GM19324 (cell line): ENCODE measurements around the gene AQP12B.
"Not testable (repeated sequence)": the region's sequence is repeated elsewhere in the genome, so short reads cannot be mapped to it uniquely, and the experiment has no call there.

Source experiments
- ATAC-seq: cut with Tn5 transposase; IDR thresholded peaks from one replicate; pipeline ENCODE4 v1.9.1; 2021; ENCODE audit warnings: mild to moderate bottlenecking, moderate library complexity; ENCODE audit not compliant: unreplicated experiment, low FRiP score

The AQP12B gene

GRCh38 chr2:240702640-240703011 is 19.9 kb upstream of the AQP12B start:
- no peak for ATAC-seq

DNA sequence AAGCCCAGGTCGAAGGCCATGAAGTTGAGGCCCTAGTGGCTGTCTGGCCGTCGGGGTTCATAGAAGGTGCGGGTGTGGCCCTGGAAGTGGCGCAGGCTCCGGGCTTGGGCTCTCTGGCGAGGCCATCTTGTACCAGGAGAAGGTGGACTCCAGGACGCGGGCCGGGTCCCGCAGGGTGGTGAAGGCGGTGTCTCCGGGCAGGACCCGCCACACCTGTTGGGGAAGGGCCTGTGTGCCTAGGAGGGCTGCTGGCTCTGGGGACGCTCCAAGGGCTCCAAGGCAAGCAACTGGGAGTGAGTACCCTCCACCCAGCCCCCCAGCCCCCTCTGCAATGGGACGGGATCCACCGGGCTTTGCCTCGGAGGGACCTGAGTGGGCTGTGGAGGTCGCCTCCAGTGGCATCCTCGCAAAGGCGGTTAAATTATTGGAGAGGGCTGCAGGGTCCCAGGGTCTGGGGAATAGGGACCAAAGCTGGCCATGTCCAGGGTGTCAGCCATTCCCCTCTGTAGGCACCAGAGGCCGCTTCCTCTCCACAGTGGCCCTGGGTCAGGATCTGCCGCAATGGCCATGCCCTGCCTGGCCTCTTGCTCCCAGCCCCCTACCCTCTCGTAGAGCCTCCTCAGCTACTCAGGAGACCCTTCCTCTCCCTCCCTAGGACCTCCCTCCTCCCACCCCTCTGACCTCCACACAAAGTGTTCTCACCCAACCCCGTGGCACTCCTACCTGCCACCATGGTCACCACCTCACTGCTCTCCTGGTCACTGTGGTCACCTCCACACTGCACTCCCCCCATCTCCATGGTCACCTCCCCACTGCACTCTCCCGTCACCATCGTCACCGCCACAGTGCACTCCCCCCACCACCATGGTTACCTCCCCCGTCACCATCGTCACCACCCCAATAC is 19.3 kb upstream of the AQP12B start:
- ATAC-seq = no peak

GRCh38 chr2:240701091-240701735 is 18.5 kb upstream of the AQP12B start:
- ATAC-seq = no peak

DNA sequence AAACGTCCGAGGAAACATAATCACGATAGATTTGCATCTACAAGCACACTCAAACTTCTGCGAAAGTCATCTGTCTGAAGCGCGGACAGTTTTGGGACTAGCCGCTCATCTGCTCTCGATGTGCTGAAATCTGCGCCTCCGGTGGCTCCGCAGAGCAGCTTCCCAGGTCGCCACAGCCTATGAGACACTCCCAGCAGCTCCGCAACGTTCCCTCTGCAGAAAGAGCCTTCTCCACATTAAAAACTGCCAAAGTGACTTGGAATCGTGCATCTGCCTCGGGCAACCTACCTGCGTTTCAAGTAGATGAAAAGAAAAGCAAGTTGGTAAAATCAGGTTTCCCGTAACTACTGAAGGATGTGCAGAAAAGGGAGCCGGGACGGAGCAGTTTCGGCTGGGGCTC is 17.9 kb upstream of the AQP12B start:
- not testable (repeated sequence) for ATAC-seq

DNA sequence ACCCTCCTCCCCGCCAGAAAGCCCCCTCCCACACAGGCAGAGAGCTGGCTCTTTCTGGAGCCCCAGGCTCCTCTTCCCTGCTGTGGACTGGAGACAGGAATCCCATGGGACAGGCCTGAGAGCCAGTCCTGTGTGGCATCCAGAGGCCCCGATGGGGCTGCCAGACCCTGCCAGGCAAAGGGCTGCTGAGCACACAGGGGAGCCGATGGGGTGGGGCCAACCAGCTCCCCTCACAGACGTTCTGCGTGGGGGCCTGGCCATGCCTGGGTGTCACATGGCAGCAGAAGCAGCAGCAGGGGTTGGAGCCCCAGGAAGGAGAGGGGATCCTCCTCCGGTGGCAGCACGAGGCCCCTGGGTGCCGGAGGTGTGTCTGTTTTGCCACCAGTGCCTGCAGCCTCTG is 17.1 kb upstream of the AQP12B start:
- not testable (repeated sequence) for ATAC-seq

DNA sequence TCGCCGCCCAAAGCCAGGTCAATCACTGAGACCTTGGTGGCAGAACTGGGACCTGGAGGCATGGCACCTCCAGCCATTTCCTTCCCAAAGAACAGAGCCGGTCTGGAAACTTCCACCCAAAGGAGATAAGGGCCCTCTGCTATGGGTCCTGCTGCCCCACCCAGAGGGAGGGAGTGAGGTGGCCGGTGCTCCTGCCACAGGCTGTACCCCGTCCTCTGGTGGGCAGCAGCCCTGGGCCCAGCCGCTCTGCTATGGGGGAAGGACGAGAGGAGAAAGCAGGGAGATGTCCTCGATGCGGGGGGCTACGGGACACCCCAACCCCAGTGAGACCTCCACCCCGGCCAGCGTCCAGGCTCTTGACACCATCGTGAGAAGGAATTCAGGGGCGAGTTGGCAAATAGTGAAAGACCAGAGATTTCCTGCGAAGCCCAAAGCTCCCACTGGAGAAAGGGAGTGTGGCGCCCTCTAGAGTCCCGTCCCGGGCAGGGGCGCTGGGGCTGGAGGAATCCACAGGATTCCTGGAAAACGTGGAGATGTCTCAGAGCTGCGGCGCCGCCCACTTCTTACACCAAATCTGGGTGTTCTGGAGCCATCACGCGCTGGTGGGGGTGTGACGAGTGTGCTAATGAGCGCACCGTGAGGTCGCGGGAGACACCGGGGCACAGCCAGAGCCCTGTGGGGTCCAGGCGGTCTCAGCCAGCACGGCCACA is 16.3 kb upstream of the AQP12B start:
- ATAC-seq = not testable (repeated sequence)

- not testable (repeated sequence) for ATAC-seq
Measured at GRCh38 chr2:240696469-240696868, 13.8 kb upstream of the AQP12B start.

GRCh38 chr2:240695593-240695992 is 12.9 kb upstream of the AQP12B start:
- ATAC-seq = not testable (repeated sequence)

DNA sequence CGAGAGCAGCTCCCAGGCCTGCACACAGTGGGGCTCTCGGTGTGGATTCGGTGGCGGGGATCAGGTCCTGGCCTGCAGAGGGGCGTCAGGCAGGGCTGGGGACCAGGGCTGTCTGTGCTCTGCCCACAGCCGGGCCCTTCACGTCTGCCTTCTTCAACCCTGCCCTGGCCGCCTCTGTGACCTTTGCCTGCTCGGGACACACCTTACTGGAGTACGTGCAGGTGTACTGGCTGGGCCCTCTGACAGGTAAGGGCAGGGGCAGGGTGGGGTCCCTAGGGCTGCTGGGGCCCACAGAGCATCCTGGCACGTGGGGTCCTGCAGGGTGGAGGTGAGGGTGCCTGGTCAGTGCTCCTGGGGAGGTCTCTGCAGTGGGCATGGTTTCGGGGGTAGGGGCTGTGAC is 11.6 kb upstream of the AQP12B start:
- ATAC-seq = not testable (repeated sequence)

DNA sequence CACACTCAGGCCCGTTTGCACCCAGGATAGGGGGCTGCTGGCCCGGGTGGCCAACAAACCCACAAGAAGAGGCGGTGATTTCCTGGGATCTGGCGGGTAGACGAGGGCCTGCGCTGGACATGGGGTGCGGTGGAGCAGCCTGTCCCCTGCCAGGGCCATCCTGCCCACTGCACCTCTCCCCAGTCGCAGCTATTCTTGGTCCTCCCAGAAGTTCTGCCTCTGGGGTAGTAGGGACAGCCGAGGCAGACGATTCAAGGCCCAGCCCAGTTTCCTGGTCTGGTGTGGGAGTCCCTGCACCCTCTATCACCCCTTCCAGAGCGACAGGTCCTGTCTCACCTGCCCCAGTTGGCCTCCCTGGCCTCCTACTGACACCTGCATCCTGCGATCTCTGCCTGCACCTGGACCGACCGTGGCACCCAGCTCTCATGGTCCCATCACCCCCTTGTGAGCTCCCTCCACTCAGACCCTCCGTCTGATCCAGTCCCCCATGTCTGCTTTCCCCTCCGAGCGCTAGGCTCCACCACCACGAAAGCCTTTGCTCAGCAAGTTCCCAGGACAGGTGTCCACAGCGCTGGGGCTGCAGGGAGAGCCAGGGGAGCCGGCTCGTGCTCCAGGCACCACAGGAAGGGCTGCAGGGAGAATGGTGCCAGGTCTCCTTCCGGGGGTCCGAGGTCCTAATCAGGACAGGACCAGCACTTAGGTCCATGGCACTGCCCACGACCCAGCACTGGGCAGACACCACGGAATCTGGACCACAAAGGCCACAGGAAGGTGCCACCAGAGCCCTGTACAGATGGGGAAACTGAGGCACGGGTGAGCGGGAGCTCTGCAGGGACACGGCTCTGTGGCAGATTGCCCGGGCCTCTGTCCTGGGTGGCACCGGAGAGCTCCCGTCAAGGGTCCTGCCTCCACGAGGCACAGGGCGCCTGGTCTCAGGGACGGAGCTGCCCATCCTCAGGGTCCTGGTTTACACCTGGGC is 10.2 kb upstream of the AQP12B start:
- not testable (repeated sequence) for ATAC-seq

- ATAC-seq = not testable (repeated sequence)
Measured at GRCh38 chr2:240691631-240692420, 9.1 kb upstream of the AQP12B start, which contains the start of gene AQP12A. Gene AQP12A, plus strand, starts transcription at chr2:240691866. Its CDS starts 48 bp downstream, at chr2:240691914.

DNA sequence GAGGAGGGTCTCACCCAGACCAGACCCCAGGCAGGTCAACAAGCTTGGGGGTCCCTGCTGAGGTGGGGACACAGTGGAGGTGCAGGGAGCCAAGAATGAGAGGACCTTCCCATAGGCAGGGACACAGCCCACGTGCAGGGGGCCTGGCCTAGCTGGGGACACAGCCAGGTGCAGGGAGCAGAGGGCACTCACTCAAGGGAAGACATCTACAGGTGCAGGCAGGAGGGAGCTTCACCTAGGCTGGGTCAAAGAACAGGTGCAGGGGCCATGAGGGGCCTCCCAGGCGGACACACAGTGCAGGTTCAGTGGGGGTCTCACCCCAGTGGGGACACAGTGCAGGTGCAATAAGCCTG is 8.4 kb upstream of the AQP12B start:
- not testable (repeated sequence) for ATAC-seq

GRCh38 chr2:240690421-240691074 is 7.9 kb upstream of the AQP12B start:
- ATAC-seq = not testable (repeated sequence)

- no peak for ATAC-seq
Measured at GRCh38 chr2:240689975-240690374, 7.3 kb upstream of the AQP12B start.

DNA sequence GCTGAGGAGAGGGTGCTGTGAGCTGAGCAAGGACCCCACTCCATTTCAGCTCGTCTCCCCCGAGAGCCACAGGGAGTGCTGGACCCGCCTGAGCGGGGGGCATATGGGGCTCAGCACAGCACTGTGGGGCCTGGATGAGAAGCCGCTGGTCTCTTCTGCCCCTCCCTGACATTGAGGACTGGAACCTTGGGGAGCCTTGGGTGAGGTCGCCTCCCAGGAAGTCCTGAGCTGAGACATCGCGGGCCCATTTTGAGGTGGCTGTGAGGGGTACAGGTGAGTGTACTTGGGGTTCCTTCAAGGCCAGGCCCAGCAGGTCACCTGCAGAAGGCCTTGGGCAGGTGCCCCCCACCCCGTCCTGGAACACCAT is 5.9 kb upstream of the AQP12B start:
- no peak for ATAC-seq

- no peak for ATAC-seq
Measured at GRCh38 chr2:240687741-240688552, 5.3 kb upstream of the AQP12B start.

DNA sequence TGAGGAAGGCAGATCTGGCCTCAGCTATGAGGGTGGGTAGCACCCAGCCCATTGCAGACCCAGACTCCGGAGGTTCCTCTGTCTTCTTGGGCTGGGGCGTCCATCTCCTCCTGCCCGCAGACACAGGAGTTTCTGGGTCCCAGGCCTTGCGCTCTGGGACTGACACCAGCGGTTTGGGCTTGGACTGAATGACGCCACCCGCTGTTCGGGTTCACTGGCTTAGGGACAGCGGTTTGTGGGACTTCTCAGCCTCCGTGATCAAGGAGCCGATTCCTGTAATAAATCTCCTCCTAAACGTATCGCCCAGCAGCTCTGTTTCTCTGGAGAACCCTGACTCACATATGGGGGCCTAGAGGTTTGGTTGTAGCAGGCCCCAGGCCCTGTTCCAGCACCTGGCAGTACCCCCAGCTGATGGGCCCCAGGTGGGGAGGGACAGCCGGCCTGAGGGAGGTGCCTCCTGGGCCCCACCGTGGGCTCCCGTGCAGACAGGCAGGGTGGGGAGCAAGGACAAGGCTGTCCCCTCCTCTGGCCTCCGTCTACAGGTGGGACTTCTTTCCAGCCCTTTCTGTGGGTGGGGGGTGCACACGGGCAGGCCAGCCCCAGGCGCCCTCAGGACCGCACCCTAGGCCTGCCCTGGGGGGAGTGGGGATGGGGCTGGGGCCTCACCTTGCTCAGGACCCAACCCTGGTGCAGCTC is 4.5 kb upstream of the AQP12B start:
- no peak for ATAC-seq
